Activated CD8-positive, alpha-beta T cell treated with anti-CD3 and anti-CD28 coated beads for 36 hours (primary cell): ENCODE measurements around the gene ANGPT4. TPM values are rescaled to one million over a fixed set of nuclear protein-coding genes. Genes with fewer than 3 reads are reported as not detected.

Source experiments
- ATAC-seq: fragments of 200-7000 bp; cut with Tn5 transposase; one replicate; pipeline ENCODE4 v1.10.0; 2021; ENCODE audit warnings: mild to moderate bottlenecking, moderate library complexity
- CTCF ChIA-PET: fragments of 350-600 bp; sonication (Branson Sonifier 250); formaldehyde crosslinking; loops from one replicate; lab custom pipeline; 2021; ENCODE audit warnings: antibody characterized with exemption; lab: Charles Lee
- POLR2A ChIA-PET: fragments of 350-600 bp; sonication (Branson Sonifier 250); formaldehyde crosslinking; loops from one replicate; lab custom pipeline; 2021; ENCODE audit warnings: antibody characterized with exemption; lab: Charles Lee
- DNase-seq: peaks from one replicate; pipeline ENCODE4 v3.0.0-alpha.2; 2020
- H3K27ac Mint-ChIP-seq: one replicate; pipeline ENCODE4 v1.8.0; 2021; ENCODE audit warnings: mild to moderate bottlenecking, mixed read lengths
- H3K27me3 Mint-ChIP-seq: one replicate; pipeline ENCODE4 v1.8.0; 2021; ENCODE audit warnings: mixed read lengths
- H3K36me3 Mint-ChIP-seq: one replicate; pipeline ENCODE4 v1.8.0; 2021; ENCODE audit warnings: low read depth, mixed read lengths
- H3K4me1 Mint-ChIP-seq: one replicate; pipeline ENCODE4 v1.8.0; 2021; ENCODE audit warnings: low read depth, mixed read lengths
- H3K4me3 Mint-ChIP-seq: one replicate; pipeline ENCODE4 v1.8.0; 2021; ENCODE audit warnings: mild to moderate bottlenecking, moderate library complexity, mixed read lengths
- H3K9me3 Mint-ChIP-seq: one replicate; pipeline ENCODE4 v1.8.0; 2021; ENCODE audit warnings: mixed read lengths
- intact Hi-C: fragments of 100-400 bp; cut with micrococcal nuclease; formaldehyde crosslinking; loops from one replicate; pipeline ENCODE4 v1.10.0; 2022
- total RNA-seq, 2 experiments: library from RNA; stranded (reverse); gene quantifications; one replicate each; pipeline ENCODE4 v1.2.3, GENCODE V29; 2021
- TF ChIP-seq, protein P1 (sequence below): fragments of 200-600 bp; IDR thresholded peaks from one replicate; pipeline ENCODE4 v1.8.0; 2022; ENCODE audit warnings: antibody characterized with exemption, mild to moderate bottlenecking

The ANGPT4 gene
- total RNA-seq, 2 experiments from 2014 or later: not detected

DNA sequence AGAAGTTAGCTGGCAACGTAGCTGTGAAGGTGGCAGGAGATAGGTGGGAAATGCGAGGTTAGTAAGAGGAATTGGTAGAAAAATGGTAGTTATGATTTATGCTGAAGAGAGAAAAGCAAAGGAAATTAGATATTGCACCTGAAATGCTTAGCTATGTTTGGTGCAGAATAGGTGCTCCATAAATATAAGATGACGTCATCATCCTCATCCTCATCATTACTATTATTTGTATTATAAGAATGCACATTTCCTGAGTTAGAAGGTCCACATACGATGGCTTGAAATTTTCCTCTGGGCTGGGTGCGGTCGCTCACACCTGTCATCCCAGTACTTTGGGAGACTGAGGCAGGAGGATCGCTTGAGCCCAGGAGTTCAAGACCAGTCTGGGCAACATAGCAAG lies 39.5 kb upstream of the ANGPT4 start:
- Mint-ChIP-seq H3K36me3 (no peaks in the 10 kb centered on the region), H3K4me3 (no peak overlapping the region), H3K4me1 (no peaks in the 10 kb centered on the region), H3K9me3 (no peaks in the 10 kb centered on the region), H3K27ac (no peak overlapping the region), H3K27me3 (peaks cover 26% of the 10 kb centered on the region)
- TF ChIP-seq, protein P1, sequence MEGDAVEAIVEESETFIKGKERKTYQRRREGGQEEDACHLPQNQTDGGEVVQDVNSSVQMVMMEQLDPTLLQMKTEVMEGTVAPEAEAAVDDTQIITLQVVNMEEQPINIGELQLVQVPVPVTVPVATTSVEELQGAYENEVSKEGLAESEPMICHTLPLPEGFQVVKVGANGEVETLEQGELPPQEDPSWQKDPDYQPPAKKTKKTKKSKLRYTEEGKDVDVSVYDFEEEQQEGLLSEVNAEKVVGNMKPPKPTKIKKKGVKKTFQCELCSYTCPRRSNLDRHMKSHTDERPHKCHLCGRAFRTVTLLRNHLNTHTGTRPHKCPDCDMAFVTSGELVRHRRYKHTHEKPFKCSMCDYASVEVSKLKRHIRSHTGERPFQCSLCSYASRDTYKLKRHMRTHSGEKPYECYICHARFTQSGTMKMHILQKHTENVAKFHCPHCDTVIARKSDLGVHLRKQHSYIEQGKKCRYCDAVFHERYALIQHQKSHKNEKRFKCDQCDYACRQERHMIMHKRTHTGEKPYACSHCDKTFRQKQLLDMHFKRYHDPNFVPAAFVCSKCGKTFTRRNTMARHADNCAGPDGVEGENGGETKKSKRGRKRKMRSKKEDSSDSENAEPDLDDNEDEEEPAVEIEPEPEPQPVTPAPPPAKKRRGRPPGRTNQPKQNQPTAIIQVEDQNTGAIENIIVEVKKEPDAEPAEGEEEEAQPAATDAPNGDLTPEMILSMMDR: no peak
- DNase-seq: no peak
- ChIA-PET POLR2A (interaction anchor here (1.2 to 1.4 kb wide), 2 partner anchors 26 to 140 kb away, joined by 5 read pairs; no protein-coding TSS in a partner anchor), CTCF (interaction anchor here (0.7 to 8.7 kb wide), 33 partner anchors 9 to 395 kb away, joined by 3 to 266 read pairs (median 4); partner anchors contain the start of gene FAM110A)
- no peak for ATAC-seq
- intact Hi-C loops: loop anchor here (1.0 kb wide), 1 partner anchor 139 kb away; no protein-coding TSS in a partner anchor

DNA sequence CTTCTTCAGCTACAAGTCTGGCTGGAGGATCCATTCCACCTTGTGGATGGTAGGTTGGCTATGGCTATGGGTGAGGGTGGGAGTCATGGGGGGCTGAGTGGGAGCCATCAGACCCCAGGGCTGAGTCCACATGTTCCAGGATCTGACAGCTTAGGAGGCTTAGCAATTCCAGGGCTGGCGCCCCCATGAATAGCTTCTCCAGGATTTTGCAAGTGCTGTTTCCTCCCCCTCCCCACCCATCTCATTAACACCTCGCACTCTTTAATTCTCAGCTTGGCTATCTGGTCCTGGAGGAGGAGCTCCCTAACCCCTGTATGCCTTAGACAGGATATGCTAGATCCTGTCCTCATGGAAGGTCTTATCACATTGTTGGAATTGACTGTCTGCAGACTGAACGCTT lies 39.0 kb upstream of the ANGPT4 start:
- ChIA-PET POLR2A (interaction anchor here (1.4 kb wide), 1 partner anchor 25 kb away, joined by 5 read pairs; no protein-coding TSS in a partner anchor), CTCF (interaction anchor here (0.9 to 8.7 kb wide), 16 partner anchors 9 to 258 kb away, joined by 3 to 266 read pairs (median 8); partner anchors contain the start of gene FAM110A)
- H3K4me3 Mint-ChIP-seq: no peak overlapping the region
- DNase-seq: no peak
- peaks cover 29% of the 10 kb centered on the region for H3K27me3 Mint-ChIP-seq
- no peaks in the 10 kb centered on the region for H3K4me1 Mint-ChIP-seq
- no peak for ATAC-seq
- no peaks in the 10 kb centered on the region for H3K9me3 Mint-ChIP-seq
- TF ChIP-seq, protein P1: no peak
- intact Hi-C loops: no loop called here
- no peak overlapping the region for H3K27ac Mint-ChIP-seq
- no peaks in the 10 kb centered on the region for H3K36me3 Mint-ChIP-seq

DNA sequence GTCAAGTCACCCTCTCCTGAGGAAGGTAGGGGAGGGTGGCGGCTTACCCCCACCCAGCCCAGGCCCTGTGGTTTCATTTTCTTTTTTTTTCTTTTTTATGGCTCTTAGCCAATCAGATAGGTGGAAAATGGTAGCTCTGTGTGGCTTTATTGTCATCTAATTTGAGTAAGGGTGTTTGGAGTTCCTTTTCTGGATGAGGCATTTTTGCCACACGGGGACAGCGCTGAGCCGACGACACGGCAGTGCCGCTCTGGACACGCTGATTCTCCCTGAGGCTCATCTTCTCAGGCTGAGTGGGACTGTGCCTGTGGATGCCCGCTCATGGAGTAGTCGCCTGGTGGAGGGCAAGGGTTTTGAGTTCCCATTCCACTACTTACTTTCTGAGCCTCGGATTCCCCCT lies 37.6 kb upstream of the ANGPT4 start:
- H3K4me1 Mint-ChIP-seq: no peaks in the 10 kb centered on the region
- intact Hi-C loops: no loop called here
- DNase-seq (no peak), ATAC-seq (no peak)
- no peak overlapping the region for H3K27ac Mint-ChIP-seq
- CTCF ChIA-PET: interaction anchor here (0.8 kb wide), 1 partner anchor 135 kb away, joined by 3 read pairs; no protein-coding TSS in a partner anchor
- no peak overlapping the region for H3K4me3 Mint-ChIP-seq
- H3K9me3 Mint-ChIP-seq: no peaks in the 10 kb centered on the region
- TF ChIP-seq, protein P1: no peak
- POLR2A ChIA-PET: no interaction called here
- H3K27me3 Mint-ChIP-seq: peaks cover 30% of the 10 kb centered on the region
- no peaks in the 10 kb centered on the region for H3K36me3 Mint-ChIP-seq

DNA sequence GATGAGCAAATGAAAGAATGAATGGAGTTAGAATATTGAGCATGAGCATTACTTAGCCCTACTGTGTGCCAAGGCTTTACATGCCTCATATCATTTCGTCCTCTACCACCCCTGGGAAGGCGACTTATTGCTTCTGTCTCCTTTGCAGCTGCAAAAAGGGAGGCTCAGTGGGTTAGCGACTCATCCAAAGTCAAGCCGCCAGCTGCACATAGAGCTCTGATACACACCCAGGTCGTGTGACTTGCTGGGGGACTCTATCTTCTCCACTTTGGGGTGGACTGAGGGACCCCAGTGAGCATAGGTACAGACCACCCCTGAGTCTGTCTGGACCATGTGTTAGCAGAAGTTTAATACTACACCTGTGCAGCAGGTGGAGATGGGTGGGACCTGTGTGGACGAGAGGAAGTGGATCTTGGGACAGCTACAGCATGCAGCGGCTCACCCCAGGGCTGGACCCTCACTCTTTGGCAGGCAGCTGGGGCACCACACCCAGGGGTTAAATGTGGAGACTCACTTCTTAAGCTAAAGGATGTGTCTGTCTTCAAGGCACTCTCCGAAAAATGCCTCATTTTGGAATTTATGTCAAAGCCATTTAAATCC lies 36.2 kb upstream of the ANGPT4 start:
- POLR2A ChIA-PET: no interaction called here
- intact Hi-C loops: no loop called here
- Mint-ChIP-seq H3K4me3 (no peak overlapping the region), H3K36me3 (no peaks in the 10 kb centered on the region), H3K4me1 (no peaks in the 10 kb centered on the region), H3K9me3 (no peaks in the 10 kb centered on the region), H3K27ac (no peak overlapping the region), H3K27me3 (peaks cover 37% of the 10 kb centered on the region)
- TF ChIP-seq, protein P1: no peak
- CTCF ChIA-PET: interaction anchor here (1.1 kb wide), 1 partner anchor 137 kb away, joined by 3 read pairs; no protein-coding TSS in a partner anchor
- ATAC-seq (no peak), DNase-seq (no peak)
